A549 treated with dexamethasone at 1 μM for 4 hours (cell line): ENCODE data around the gene MARS1. TPM values are rescaled to one million over a fixed set of nuclear protein-coding genes. Genes with fewer than 3 reads are reported as not detected.

Experiments used
- total RNA-seq: library from RNA; stranded (reverse); fragments of 200-300 nt; extraction: Qiagen RNA extraction; gene quantifications from 5 replicates; pipeline ENCODE4 v1.2.3, GENCODE V29; 2022

MARS1 gene
- 152 to 199 TPM (median 172 TPM) in 5 replicates for total RNA-seq

DNA sequence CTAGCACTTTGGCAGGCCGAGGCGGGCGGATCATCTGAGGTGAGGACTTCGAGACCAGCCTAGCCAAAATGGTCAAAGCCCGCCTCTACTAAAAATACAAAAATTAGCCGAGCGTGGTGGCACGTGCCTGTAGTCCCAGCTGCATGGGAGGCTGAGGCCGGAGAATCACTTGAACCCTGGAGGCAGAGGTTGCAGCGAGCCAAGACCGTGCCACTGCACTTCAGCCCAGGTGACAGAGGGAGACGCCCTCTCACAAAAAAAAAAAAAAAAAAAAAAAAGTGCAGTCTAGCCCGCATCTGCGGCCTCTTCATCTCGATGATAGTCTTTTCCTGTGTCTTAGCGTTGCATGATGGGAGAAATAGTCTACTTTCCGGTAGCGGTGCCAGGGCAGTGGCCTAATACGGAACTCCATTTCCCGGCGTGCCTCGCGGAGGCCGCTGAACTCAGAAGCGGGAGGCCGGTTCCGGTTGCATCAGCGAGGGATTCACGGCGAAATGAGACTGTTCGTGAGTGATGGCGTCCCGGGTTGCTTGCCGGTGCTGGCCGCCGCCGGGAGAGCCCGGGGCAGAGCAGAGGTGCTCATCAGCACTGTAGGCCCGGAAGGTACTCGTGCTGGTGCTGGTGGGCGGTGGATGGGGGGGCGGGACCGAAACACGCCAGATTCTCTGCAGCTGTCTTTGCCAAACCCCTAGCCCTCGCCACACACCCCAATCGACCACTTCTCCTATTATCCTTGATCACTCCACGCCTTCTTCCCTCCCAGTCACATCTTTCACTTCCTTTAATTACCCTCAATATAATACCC, at the start of gene MARS1:
Gene MARS1, plus strand, starts transcription at position 472 of the 805 bp plus-strand sequence. Its CDS starts 23 bp downstream, at position 495.

DNA sequence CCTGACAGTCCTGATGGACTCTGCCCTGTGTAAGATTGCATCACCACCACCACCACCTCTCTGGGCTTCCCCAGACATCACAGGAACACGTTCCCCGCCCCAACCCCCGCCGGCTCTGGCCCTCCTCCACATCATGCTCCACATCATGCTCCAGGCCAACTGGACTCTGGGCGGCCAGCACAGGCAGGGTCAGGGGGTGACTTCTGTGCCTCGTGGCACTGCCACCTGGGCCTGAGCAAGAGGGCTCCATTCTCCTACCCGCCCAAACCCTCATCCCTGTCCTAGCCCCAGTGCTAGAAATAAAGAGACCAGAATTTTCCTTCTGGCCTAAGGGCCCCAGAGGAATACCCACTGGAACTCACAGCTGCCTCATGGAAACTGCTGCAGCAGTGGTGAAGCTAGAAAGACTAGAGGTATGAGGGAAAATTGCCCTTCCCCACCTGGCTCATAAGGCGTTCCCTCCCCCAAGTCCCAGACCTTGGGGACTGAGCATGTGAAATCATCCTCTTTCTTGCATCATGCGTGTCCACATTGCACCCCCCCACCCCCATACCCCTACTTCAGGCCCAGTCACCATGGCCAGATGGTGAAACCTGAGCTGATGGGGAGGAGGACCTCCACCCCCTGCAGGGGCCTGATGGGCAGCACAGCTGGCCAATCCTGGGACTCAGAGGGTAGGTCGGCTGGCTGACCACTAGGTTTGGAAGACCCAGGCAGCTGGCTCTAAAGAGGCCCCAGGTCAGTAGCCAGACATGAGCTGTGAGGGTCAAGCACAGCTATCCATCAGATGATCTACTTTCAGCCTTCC, 33.1 kb upstream of the MARS1 start, which contains the start of gene INHBE:
Gene INHBE, plus strand, starts transcription at position 742 of the 808 bp plus-strand sequence. CDS start 230 bp downstream, outside the sequence.

DNA sequence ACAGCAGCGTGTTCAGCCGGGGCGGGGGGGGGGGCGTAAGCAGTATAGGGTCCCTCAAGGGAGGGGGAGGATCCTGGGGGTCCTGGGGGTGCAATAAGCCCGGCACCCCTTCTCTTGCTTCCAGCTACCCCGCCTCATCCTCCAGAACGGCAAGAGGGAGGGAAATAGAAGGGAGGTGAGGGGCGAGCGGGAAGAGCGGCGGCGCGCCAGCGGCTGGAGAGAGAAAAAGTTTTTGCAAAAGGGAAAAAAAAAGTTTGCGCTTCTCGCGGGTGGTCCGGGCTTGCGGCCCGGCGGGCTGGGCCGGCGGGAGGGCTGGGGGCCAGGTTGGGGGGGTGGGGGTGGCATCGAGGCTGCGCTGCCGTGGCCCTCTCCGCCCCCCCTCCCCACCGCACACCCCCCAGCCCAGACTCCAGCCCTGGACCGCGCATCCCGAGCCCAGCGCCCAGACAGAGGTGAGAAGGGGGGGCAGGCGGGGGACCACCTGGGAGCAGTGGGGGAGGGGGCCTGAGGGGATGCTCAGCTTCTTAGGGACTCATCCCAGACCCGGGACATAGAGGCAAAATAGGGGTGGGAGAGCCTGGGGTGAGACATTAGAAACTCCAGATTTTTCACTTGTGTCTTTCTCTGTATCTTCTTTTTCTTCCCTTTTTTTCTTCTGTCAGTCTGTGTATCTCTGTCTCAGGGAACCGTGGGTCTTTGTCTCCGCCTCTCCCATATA, 28.0 kb upstream of the MARS1 start, which contains the start of gene GLI1:
Gene GLI1, plus strand, starts transcription at position 36 of the 718 bp plus-strand sequence. CDS start 3,907 bp downstream, outside the sequence.

DNA sequence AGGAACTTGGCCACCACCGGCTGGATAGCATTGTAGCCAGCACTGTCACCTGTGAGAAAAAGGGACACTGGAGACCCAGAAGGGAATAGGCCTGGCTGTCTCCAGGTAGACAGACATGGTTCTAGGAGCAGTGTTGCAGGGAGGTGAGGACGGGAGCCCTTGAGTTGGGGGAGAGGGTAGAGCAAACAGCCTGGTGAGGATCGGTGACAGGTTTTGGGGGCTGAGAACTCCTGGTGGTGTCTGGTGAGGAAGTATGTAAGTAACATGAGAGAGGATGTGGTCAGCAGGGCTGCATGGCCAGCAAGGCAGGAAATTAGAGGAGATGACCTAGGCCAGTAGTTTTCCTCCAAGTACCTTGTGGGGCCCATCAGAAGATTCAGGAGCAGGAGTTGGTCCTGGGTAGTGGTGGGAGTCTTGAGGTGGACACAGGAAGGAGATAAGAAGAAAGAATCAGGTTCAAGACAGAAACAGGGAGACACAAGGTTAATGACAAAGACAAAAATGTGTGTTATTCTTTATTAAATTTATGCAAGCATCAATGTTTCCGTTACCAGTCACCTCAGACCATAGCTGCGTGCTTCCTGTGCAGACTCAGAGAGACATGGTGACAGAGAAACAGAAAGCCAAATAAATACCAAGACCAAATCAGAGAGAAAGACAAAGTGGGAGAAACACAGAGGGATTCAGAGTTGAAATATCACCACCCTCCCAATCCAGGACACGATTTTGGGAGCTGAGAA, 8.3 kb upstream of the MARS1 start, which contains the start of gene ARHGAP9:
Gene ARHGAP9, minus strand, starts transcription at position 491 of the 740 bp plus-strand sequence. Its CDS starts 460 bp downstream, at position 31.

DNA sequence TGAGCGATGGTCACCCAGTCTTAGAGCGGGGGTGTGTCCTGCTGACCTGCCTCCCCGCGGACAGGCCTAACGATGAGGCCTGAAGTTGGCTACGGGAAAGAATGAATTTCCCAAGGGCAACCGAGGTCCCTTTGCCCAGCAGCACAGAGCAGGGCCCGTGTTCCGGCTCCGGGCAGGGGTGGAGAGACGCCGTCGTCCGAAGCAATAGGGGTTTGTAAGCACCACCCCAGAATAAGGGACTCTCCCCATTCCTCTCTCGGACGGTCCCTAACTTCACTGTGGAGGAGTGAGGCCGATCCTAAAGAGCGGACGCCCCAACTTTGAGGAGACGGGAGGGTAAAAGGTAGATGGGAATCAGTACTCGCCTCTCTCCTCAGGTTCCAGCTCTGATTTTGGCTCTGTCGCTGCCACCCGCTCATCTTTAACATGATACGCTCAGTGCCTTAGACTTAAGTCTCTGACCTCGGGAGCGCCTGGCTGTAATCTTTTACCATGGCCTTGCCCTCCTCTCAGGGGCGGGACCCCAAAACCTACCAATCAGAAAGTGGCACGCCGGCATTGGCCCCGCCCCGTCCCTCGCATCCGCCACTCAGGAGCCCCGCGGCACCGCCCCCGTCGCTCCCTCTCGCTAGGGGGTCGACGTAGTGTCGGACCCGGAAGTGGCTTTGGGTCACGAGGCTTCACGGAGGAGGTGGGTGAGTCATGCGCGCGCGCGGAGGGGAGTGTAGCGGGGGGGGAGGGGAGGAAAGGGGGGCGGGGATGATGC, 32.4 kb downstream of the MARS1 start, which contains the start of gene DDIT3:
Gene DDIT3, minus strand, starts transcription at position 462 of the 766 bp plus-strand sequence. CDS start 3,108 bp downstream, outside the sequence.

DNA sequence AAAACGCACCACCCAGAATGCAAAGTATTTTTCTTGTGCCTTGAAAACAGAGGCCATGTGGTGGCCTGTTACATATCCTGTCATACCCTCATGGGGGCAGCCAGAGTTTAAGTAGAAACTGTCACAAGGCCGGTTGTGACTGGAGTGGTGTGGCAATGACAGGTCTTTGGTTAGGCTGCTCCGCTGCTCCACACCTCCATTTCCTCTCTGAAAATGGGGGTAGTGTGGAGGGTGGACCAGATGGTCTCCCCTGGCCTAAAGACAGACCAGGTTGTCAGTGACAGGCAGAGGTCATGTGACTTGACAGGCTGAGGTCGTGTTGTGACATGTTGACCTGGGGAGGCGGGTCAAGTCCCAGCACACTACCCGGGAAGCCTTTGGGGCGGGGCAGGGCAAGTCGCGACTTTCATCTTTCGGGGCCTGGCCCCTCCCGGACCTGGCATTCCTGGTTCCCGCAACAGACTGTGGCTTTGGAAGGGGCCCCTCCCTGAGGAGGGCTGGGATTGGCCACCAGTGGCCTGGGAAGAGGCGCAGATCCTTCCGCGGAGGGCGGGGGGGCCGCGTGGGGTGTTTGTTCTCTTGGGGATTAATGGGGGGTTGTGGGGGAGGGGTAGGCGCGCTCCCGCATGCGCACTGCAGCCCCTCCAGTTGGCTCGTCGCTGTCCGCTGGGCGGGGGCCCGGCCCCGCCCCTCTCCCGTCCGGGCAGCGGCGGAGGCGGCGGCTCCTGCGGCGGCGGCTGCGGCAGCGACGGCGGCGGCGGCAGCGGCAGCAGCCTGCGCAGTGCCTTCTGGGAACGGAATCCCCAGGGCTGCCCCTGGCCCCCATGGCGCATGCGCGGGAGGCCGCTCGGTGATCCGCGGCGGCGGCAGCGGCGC, 34.4 kb downstream of the MARS1 start, which contains the start of gene MBD6:
Gene MBD6, plus strand, starts transcription at position 814 of the 876 bp plus-strand sequence. CDS start 1,480 bp downstream, outside the sequence.

DNA sequence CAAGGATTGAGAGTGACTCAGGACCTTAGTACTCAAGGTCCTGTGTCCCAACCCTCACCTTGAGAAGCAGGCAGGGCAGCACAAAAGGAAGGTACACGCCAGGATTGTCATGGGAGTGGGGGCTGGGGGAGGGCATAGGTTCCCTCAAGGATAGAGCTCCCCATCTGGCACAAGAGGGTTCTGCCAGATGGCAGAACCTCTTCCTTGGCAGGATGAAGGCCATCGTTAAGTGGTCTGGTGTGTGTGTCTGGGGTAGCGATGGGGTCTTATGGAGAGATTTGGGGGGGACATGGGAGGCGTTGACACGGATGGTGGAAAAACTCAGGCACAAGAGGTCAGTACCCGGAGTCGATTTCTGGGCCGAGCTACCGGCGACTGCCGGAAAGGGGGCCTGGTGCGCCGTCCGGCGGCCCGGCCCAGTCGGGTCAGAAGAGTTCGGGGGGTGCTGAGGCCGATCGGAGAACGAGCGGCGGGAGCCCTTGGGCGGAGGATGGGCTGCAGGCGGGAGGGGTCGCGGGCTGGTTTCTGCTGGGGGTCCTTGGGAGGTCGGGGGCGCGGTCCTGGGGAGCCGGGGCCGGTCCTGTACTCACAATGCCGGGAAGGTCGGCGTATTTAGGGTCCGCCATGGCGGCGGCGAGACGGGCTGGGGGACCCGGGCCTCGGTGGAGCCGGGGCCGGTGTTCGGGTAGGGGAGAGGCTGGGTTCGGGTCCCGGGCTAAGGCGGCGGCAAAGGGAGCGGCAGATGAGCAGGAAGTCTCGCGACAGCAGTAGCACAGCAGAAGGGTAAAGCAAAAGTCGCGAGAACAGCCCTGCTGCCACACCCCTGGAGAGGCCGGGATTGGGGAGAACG, 58.8 kb downstream of the MARS1 start, which contains the start of gene DCTN2:
Gene DCTN2, minus strand, starts transcription at position 755 of the 850 bp plus-strand sequence. Its CDS starts 129 bp downstream, at position 626.

DNA sequence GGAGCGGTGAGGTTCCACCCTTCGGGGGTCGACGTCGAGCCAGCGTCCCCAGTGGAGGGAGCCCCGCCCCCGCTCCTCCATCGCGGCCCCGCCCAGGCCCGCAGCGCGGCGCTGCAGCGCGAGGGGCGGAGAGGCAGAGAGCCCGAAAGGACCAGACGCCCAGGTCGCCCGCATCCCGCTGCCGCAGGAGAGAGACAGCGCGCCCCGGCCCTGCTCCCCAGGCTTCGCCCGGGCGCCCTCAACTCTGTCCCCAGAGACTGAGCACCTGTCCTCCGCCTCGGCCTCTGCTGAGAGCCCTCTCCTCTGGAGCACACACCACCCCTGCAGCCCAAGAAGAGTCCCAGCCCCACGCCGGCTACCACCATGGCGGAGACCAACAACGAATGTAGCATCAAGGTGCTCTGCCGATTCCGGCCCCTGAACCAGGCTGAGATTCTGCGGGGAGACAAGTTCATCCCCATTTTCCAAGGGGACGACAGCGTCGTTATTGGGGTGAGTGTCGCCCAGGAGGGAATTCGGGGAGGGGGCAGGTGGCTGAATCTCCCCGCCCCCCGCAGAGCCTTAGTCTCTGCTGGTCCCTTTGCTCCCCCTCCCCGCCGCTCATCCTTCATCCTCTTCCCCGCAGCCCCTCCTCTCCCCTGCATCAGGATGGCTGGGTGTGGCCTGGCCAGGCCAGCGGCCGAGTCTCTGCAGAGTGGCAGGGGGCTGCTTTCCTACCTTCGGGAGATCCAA, 62.2 kb downstream of the MARS1 start, which contains the start of gene KIF5A:
Gene KIF5A, plus strand, starts transcription at position 136 of the 732 bp plus-strand sequence. Its CDS starts 228 bp downstream, at position 364.

Other genes with a start within 250 kb of the MARS1 start
- 0.18 to 0.54 TPM (median 0.38 TPM) in 4 of 5 replicates, not detected in the other for gene STAC3, start 236.9 kb upstream of the MARS1 start, total RNA-seq
- gene R3HDM2, start 57.0 kb upstream of the MARS1 start, total RNA-seq: 7.2 to 11.9 TPM (median 8.5 TPM) in 5 replicates
- gene INHBC, start 53.3 kb upstream of the MARS1 start, total RNA-seq: not detected in 5 replicates
- 0.04 to 0.13 TPM (median 0.10 TPM) in 4 of 5 replicates, not detected in the other for gene INHBE, start 32.8 kb upstream of the MARS1 start, total RNA-seq
- gene GLI1, start 28.3 kb upstream of the MARS1 start, total RNA-seq: 4.5 to 7.8 TPM (median 5.9 TPM) in 5 replicates
- gene ARHGAP9, start 8.2 kb upstream of the MARS1 start, total RNA-seq: 0.33 to 0.72 TPM (median 0.43 TPM) in 5 replicates
- gene DDIT3, start 32.4 kb downstream of the MARS1 start, total RNA-seq: 18.6 to 26.8 TPM (median 23.9 TPM) in 5 replicates
- gene MBD6, start 34.8 kb downstream of the MARS1 start, total RNA-seq: 13.4 to 31.3 TPM (median 28.0 TPM) in 5 replicates
- 135 to 153 TPM (median 150 TPM) in 5 replicates for gene DCTN2, start 59.1 kb downstream of the MARS1 start, total RNA-seq
- gene KIF5A, start 62.0 kb downstream of the MARS1 start, total RNA-seq: 0.12 to 0.27 TPM (median 0.20 TPM) in 5 replicates
- gene PIP4K2C, start 103.1 kb downstream of the MARS1 start, total RNA-seq: 40.6 to 46.9 TPM (median 42.6 TPM) in 5 replicates
- 13.3 to 18.8 TPM (median 15.9 TPM) in 5 replicates for gene DTX3, start 116.8 kb downstream of the MARS1 start, total RNA-seq
- 4.0 to 6.5 TPM (median 5.0 TPM) in 5 replicates for gene ARHGEF25, start 123.4 kb downstream of the MARS1 start, total RNA-seq
- 26.3 to 45.0 TPM (median 42.0 TPM) in 5 replicates for gene B4GALNT1, start 145.1 kb downstream of the MARS1 start, total RNA-seq
- gene OS9, start 206.1 kb downstream of the MARS1 start, total RNA-seq: 114 to 122 TPM (median 117 TPM) in 5 replicates